ENCODE data around the gene ZNF622.

The ZNF622 gene

DNA sequence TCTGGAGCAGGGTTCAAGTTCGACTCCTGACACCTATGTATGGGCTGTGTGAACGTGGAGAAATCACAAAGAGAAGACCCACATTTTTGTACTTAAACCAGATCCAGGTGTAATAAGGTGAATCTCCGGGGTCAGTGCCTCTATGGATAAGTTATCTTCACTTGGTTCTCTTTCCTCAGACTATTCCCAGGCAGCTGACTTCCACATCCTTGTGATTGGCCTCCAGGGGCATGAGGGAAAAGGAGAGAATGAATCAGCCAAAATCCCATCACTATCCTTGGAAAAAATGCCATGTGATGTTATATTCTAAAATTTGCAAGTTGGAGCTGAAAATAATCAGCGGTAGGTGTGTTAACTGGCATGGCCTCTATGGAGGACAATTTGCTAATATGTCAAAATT is 37.2 kb downstream of the ZNF622 start:
- no peak for DNase-seq

- no peak for DNase-seq
Observed at GRCh38 chr5:16427587-16427986, 38.0 kb downstream of the ZNF622 start.

DNA sequence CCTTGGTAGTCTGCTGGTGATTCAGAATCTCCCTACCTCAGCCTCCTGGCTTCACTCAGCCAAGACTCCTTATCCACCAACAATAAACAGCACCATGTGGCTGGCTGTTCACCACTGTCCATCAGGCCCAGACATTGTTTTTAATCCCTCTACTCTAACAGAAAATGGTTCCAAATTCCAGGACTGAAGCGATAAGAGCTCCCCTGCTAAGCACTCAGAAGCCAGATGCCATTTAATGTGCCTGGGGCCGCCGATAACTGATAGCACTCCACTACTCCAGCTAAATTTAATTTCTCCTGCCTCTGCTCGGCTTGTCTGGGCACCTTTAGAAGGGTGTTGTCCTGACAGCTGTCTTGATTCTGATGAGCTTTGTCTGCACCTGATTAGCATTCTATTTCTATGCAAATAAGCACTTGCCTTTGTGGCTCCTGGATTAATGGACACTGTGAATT is 47.1 kb downstream of the ZNF622 start:
- no peak for DNase-seq

GRCh38 chr5:16417398-16418074 is 48.1 kb downstream of the ZNF622 start:
- DNase-seq, result no peak

- no peak for DNase-seq
Observed at GRCh38 chr5:16414861-16415260, 50.7 kb downstream of the ZNF622 start.

- no peak for DNase-seq
Observed at GRCh38 chr5:16413166-16413860, 52.3 kb downstream of the ZNF622 start.

- no peak for DNase-seq
Observed at GRCh38 chr5:16412556-16412955, 53.0 kb downstream of the ZNF622 start.

- DNase-seq, result no peak
Observed at GRCh38 chr5:16411741-16412455, 53.7 kb downstream of the ZNF622 start.

- no peak for DNase-seq
Observed at GRCh38 chr5:16411235-16411634, 54.4 kb downstream of the ZNF622 start.

- no peak for DNase-seq
Observed at GRCh38 chr5:16410338-16410737, 55.3 kb downstream of the ZNF622 start.

GRCh38 chr5:16406630-16407029 is 59.0 kb downstream of the ZNF622 start:
- DNase-seq, result no peak

- DNase-seq, result no peak
Observed at GRCh38 chr5:16406023-16406422, 59.6 kb downstream of the ZNF622 start.
